NCI-H2029 (cell line): ENCODE measurements around the gene DVL2.
"Not testable (repeated sequence)": the region's sequence is repeated elsewhere in the genome, so short reads cannot be mapped to it uniquely, and the experiment has no call there.

Experiments used
- DNase-seq: peaks from one replicate; lab custom pipeline; 2025; lab: John Stamatoyannopoulos, UW

Gene DVL2

DNA sequence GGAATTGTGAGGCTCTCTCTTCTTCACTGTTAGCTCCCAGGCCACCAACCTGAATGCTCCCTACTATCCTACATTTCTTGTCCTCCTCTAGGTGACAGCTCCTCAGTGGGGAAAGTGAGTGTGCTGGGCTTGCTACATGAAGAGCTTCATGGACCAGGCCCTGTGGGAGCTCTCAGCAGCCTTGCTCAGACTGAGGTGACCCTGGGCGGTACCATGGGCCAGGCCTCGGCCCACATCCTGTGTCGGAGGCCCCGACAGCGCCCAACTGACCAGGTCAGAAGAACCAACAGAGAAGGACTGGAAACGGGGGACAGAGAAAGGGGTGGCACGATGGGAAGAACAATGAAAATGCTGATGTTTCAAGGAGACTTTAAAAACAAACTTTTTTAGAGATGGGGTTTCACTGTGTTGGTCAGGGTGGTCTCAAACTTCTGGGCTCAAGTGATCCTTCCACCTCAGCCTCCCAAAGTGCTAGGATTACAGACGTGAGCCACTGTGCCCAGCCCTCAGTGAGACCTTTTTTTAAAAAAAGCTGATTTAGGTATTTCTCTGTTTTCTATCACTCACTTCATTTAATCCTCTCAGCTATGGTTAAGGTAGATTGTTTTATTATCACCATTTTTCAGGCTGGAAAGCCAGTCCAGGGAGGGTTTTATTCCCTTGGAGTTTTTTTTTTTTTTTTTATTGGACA, 22.6 kb upstream of the DVL2 start:
- DNase-seq: no peak

DNA sequence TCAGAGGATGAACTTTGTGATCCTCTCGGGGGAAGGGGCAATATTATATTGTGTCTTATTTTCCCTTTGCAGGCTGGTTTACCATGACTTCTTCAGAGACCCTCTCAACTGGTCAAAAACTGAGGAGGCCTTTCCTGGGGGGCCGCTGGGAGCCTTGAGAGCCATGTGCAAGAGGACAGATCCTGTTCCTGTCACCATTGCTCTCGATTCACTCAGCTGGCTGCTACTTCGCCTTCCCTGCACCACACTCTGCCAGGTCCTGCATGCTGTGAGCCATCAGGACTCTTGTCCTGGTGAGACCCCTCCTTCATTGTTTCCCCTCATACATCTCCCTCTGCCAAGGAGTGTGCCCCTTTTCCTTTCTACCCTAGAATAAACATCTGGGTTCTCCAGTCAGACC, 20.2 kb upstream of the DVL2 start:
- DNase-seq: no peak

DNA sequence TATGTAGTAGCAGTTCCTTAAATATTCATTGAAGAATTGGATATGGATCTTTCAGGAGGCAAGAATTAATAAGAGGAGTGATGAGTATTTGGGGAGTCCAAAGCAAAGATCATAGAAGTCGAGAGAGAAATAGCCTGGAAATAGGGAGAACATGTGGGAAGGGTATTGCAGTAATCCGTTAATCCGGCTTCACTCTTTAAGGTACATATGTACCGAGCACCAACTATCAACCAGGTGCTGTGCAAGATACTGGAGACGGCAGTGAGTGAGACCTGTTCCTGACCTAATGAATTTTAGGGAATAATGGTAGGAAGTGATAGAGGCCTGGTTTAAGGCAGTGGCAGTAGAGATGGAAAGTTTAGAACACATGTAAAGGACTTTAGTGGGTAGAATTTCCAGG, 18.8 kb upstream of the DVL2 start:
- no peak for DNase-seq

DNA sequence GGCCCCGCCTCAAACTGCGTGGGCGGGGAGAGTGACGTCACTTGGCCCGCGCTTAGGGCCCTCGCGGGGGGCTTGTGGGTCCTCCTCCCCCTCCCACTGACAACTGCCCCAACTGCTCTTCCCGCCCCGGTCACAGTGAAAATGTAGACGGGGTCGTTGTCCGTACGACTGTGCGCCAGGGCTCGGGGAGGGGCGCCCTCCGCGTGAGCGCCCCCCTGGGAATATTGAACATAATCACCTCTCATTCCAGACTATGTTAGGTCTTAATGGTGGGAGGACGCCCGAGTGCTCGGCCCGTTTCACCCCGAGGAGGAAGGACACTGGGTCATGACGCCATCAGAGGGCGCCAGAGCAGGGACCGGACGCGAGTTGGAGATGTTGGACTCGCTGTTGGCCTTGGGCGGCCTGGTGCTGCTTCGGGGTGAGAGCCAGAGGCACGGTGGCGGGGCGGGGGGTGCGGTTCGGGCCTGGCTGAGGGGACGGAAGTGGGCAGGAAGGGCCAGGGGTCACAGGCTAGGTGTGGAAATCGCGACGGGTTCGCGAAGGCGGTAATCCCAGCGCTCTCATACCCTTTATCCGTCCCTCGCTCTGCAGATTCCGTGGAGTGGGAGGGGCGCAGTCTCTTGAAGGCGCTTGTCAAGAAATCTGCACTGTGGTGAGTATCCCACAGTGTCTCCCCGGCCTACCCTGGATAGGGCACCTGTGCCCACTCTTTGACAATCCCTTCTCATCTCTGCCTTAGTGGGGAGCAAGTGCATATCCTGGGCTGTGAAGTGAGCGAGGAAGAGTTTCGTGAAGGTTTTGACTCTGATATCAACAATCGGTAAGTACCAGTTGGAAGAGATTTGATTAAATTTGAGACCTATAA, 18.1 kb upstream of the DVL2 start, which contains the start of gene ELP5:
ELP5 (plus strand) TSS at position 40 of the 868 bp plus-strand sequence; CDS start at position 376, 336 bp downstream.
- DNase-seq: peak; percentile 57

DNA sequence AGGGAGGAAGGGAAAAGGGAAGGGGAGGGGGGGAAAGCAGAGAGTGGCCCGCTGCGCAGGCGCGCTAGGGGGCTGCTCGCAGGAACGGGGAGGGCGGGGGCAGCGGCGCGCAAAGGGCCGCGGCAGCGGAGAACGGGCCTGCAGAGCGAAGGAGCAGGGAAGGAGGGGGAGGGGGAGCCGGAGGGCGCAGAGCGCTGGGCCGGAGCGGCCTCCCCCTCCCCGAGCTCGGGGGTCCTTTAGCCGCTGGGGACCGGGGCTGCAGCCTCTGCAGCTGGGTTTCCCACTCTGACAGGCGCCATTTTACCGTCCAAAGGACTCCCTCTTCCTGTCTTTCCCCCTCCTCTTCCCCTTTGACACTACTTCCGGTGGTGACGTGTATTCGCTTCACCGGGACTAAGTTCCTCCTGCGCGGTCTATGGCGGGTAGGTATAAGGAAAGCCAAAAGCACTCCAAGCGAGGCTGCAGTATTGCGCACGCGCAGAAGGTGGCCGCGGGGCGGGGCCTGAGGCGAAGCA, 17.4 kb upstream of the DVL2 start, which contains the start of gene CTDNEP1:
CTDNEP1 (minus strand) TSS at position 74 of the 515 bp plus-strand sequence. CDS start 438 bp downstream, outside the sequence.
- peak; percentile 93 for DNase-seq

DNA sequence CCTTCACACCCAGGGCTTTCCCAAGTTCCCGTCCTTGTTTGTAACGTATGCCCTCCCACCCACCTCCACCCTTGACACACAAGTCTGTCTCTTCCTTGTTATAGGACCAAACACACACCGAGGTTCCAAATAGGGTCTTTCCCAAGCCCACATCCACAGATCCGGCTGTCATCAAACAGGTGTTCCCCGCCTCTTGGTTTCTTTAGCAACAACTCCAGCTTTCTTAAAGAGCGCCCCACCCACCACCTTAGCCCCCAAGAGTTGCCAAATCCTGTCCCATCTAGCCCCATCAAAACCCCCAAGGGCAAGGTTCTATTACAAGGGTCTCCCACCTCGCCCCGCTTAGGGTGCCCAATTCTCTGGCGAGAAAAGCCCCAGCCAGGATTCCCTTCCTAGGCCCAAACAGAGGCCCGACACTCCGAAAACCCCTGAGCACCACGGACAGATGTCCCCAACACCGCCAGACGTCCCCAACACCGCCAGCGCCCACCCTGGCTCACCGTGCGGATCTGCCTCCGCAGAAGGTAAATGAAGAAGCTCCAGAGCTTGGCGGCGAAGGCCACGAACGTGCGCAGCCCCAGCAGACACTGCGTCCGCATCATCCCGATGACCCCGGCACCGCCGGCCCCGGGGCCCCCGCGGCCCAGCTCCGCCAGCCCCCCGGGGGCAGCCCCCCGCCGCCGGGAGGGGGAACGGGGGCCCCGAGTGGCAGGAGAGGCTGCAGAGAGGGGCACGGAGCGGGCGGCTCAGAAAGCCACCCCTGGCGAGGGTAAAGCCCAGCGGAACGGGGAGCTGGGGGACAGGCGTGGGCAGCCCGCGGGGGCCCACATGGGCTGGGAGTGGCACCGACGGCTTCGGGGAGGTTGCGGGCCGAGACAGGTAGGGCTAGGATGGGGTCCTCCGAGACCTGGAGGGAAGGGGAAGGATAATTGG, 16.6 kb upstream of the DVL2 start:
- no peak for DNase-seq

DNA sequence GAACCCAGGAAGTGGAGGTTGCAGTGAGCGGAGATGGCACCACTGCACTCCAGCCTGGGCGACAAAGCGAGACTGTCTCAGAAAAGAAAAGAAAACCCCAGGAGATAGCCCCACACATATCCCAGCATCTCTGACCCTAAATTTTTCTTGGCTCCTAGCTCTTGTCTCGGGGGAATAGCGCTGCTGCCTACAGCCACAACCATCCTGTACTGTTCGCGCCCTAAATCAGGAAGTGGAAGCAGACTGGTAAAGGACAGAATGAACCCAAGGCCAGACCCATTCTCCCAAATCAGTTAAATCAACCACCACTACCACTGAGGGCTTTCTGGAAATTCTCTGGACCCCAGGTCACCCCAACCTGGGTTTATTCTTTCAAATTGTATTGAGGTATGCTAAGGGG, 15.5 kb upstream of the DVL2 start:
- no peak for DNase-seq

DNA sequence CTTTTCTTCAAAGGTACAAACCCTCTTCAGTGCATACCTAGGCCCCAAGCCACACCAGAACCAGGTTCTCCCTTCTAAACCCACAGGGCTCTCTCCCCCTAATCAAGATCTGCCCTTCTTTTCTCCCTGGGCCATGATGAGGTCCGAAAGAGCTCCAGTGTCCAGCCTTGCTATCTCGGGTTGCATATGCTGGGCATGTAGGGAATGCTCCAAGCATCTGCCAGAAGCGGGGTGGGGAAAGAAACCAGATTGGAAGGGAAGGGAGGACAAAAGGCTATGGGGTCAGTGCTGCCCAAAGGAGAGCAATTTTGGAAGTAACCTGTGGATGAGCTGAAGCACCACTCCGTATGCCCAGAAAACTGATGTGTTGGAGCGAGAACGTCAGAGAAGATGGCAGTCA, 14.9 kb upstream of the DVL2 start:
- DNase-seq: no peak

DNA sequence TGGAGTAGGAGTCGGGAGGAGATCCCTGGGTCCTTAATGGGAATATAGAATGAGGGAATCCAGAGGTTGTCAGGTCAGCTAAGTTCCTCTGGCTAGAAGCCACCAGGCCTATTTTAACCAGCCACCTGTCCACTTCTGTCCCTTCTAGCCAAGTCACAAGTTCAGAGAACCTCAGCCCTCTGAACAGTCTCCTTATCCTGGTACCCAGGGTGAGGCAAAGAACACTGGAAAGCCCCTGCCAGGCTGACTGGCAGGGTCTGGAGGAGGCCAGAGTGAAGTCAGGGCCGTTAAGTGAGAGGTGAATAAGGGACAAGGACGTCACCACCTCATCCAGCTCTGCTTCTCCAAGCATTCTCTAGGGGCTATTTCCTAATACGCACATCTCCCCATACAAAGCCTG, 14.5 kb upstream of the DVL2 start:
- DNase-seq: no peak

DNA sequence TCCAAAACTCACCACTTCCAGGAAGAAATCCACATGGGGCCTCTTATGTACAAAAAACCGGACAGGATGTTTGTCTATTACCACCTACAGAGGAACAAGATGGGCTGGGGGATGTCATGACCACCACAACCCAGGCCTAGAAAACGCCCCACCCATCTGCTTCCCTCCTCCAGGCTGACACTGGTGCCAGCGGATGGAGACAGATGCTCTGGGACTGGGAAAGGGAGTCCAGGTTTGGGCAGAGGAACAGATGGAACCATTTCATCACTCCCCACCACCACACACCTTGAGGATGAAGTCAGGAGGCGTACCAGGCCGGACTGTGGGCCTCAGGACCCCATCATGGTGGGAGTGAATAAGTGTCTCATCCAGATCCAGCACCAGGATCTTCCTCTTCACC, 12.5 kb upstream of the DVL2 start:
- DNase-seq: no peak

DNA sequence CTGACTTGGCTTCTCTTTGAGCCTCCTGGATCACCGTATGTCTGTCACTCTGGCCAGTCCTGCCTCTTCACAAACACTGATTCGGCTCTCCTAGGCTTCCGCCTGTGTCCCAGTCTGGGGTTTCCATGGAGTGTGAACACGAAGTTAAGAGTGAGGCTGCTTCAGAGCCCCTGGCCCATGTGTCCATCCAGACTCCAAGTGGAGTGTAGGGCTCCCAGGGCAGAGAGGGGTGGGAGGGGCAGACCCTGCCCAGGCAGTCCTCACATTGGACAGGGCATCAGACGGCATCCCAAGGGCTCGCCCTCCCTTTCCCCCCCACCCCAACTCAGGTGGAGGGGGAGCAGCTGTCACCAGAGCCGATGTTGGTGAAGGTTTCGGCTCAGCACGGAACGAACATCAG, 9.5 kb upstream of the DVL2 start:
- not testable (repeated sequence) for DNase-seq

DNA sequence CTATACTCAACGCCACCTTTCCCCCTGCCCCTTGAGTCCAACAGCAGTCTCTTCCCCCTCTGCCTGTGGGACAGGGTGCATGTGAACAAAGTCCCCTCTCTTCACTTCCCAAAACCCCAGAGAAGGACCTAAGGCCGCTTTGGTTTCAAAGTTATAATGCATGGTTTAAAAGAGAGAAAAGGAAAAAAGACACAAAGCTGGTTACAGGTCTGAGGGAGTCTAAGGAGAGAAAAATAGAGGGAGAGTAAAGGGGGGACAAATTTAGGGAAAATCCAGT, 9.1 kb upstream of the DVL2 start:
- DNase-seq: no peak

DNA sequence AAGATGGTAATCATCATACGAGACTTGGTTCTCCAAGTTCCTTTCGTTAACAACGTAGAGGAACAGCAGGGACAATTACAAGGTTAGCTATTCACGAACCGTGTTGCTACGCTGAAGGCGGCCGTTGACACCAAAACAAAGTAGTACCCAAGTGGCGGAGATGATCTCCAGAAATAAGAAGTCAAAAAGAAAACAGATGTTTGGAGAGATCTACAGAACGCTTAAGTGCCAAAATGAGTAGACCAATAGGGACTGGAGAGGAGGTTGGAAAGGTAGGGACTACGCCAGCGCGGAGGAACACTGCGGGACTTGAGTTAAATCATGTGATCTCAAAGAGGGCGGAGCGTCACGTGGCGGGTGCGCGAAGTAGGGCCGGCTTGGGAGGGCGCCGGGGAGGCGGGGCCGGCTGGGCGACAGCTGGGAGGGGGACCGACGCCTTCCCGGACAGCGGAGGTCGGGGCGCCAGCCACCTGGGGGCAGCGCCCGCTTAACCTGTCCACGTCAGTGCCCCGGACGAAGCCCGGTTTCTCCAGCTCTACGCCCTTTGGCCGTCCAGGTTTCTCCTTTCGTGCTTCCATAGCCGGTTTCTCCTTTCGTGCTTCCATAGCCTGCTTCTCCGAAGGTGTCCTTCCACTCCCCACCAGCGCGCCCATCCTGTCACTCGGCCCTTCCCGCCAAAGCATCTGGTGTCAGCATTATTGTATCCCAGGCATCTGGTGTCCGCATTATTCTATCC, 8.6 kb upstream of the DVL2 start:
- DNase-seq: peak; percentile 71

DNA sequence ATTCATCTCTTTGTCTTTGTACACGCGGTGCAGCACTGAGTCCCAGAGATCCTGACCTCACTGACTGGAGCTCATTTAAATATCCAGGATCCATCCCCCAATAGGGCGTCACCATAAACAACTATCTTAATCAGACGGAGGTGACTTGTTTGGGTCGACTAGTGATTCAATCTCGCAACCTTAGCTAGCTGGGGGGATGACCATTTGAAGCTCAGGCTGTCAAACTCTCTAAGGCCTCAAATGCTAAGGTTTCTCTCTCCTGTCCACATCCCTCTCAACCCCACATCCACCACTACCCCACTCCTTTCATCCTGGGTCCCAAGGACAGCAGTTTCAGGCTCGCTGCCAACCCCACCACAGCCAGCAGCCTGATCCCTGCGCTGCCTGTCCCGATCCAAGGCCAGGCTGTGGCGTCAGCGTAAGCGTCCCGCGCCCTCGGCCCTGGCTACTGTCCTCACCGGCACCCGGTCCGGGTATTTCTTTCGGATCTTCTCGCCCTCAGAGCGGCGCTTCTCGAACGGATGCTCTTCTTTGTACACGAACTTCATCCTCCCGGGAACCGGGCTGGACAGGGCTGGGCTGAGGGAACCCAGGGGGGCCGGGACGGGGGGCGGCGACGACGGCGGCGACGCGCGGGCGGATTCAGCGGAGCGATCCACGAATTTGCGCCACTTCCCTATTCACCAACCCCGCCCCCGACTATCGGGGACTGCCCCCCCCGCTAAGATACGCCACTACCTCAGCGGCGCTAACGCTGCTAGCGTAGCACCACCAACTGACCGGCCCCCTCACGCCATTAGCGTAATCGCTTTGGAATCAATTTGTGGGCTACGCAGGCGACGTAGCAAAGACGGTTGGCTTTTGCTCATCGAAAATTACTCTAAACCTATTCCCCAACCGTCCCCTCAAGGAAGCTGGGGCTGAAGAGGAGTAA, 7.7 kb upstream of the DVL2 start, which contains the start of gene GABARAP:
GABARAP (minus strand) TSS at position 667 of the 934 bp plus-strand sequence; CDS start at position 548, 119 bp downstream.
- peak; percentile 62 for DNase-seq

DNA sequence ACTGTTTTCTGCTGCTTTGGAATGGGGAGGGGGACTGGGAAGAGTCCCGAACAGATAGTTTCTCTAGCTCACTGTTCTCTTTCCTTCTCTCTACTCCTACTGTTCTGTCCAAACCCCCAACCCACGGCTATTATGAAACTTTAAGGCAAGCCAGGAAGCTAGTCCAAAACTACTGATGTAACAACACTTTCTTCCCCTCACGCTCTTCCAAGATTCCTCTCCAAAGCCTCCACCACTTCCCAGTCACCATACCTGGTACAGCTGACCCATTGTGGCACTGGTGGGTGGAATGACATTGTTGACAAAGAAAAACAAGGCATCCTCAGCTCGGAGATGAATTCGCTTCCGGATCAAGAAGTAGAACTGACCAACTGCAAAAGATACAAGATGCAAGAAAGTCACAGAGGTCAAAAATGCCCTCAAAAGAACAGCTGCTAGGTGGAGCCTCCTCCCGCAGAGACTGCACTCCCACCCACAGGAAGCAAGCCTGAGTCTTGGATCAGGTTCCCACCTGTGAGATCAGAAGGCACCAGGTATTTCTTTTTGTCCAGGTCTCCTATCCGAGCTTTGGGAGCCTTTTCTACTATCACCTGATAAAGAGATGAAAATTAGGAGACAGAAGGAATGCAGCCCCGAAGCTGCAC, 6.9 kb upstream of the DVL2 start:
- DNase-seq: no peak

DNA sequence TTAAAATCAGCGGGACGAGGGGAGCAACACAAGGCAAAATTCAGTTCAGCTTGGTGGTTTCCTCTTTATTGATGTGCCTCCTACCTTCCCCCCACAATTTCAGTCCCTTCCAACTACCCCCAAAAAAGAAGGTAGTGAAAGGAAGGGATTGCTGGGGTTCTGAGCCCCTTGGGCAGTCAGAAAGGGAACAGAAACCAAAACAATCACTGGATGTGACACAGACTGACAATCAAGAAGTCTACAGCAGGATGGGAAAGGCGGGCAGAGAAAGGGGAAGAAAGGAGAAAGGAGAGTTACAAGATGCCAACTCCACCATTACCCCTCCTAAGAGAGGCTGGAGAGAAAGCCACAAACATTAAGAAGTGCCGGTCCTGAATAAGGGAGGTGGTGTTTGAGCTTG, 6.1 kb upstream of the DVL2 start:
- no peak for DNase-seq

DNA sequence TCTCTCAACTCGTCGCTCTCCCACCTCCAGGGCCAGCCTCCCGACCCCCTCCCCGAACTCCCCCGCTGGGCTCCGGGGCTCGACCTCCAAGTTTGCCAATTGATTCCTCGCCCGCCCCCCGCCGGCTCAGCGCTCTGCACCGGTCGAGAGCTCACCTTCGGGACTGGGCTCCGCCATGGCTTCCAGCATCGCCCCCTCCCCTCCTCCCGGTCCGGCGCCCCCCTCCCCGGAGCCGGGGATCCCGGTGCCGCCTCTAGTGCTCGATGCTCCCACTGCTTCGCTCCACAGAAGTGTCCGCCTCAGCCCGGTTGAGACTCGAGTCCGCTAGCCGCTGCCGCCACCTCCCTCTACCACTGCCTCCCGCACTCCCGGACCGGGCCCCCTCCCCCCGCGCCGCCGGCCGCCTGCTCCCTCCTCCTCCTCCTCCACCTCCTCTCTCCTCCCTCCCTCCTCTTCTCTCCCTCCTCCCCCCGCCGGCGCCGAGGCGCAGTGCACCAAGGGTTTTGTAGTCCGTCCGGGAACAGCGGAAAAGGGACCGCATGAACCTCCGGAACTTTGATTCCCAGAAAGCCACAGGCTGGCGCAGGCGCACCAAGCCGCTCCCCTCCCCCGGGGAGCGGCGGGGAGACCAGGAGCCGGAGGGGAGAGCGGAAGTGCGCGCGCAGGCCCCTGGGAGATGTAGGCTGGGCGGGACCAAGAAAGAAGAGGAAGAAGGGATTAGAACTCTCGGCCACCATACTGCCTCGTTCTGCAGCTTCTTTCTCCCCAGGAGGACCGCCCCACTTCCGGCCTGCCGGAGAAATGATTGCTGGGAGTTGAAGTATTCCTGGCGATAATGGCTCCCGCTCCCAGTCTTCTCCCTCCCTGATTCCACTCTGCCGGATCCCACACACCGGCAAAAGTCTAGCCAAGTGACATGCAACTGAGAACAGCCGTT, 5.0 kb upstream of the DVL2 start, which contains the start of gene PHF23:
PHF23 (minus strand) TSS at position 367 of the 937 bp plus-strand sequence; CDS start at position 189, 178 bp downstream.
- peak; percentile 93 for DNase-seq

DNA sequence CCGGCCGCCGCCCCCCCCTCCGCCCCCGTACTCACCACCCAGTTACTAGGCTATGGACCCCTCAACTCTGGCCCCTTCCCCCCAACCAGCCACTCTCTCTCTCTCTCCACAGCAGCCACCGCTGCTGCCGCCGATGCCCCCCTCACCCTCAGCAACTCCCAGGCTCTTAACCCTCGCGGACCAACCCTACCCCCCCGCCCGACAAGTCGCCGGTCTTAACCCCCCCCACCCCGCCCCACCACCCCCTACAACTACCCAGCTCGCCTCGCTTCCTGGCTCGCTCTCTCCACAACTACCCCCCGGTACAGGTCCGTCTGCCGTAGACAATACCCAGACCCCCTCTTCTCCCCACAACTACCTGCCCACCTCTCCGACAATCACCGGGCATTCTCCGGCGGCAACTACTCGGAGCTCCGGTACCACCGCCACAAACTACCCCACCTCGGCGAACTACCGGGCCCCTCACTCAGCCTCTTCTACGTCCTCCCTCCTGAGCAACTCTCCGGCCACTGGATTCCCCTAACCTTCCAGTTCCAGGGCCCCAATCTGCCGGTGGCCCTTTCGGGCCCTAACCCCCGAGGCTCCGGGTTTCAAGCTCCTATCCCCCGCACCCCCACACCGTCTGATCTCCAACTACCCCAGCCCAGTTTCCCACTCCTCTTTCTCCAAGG, 4.2 kb upstream of the DVL2 start:
- no peak for DNase-seq
